Measurements from ENCODE around the gene TMEM190.

Gene TMEM190

GRCh38 chr19:55340784-55341147, 35.9 kb upstream of the TMEM190 start:
- TF ChIP-seq CTCF (IDR thresholded peaks at IDR 0.05; ENCODE audit: insufficient read depth, low read depth, low read length, missing control alignments): no peak
- DNase-seq (ENCODE audit: low read depth): no peak
- H3K4me3 ChIP-seq (ENCODE audit: low read length): peak overlapping the region; percentile 94

DNA sequence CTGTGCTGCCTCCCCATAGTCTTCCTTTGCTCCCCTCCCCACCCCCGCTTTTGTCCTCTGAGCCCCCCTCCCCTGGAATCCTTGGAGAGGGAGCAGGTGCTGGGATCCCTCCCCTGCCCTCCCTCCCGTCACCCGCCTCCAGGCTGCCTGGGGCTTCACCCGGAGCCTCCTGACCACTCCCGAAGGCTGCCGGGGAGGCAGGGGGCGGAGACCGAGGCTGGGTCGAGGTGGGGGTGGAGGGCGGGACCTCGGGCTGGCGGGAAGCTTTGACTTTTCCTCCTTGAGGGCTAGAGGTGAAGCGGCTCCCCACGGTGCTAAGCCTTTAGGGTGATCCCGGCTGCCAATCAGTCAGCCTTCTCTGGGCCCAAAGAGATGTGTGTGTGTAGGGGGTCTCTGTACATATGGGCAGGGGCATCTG, 35.4 kb upstream of the TMEM190 start:
- no peak for TF ChIP-seq CTCF (IDR thresholded peaks at IDR 0.05; ENCODE audit: insufficient read depth, low read depth, low read length, missing control alignments)
- DNase-seq (ENCODE audit: low read depth): peak; percentile 55
- H3K4me3 ChIP-seq (ENCODE audit: low read length): peak overlapping the region; percentile 94

- DNase-seq (ENCODE audit: low read depth): no peak
- no peak for TF ChIP-seq CTCF (IDR thresholded peaks at IDR 0.05; ENCODE audit: insufficient read depth, low read depth, low read length, missing control alignments)
- peak overlapping the region; percentile 94 for H3K4me3 ChIP-seq (ENCODE audit: low read length)
These were observed 34.8 kb upstream of the TMEM190 start for GRCh38 chr19:55341595-55342531.

DNA sequence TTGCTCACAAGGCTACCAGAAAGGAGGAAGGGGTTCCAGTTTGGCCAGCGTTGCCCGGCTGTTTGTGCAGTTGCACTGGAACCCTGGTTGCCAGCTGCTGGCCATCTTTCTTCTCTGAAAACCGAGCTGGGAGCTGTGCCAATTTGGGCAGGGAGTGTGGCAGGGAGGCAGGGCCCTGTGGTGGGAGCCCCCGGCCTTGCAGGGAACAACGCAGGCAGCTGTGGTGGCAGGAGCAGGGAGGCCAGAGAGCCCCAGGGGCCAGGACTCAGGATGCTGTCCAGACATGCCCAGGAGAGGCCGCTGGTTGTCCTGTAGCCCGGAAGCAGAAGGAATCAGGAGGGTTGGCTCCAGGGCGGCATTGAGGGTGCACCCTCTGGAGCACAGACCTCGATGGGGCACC, 32.2 kb upstream of the TMEM190 start:
- H3K4me3 ChIP-seq (ENCODE audit: low read length): no peak overlapping the region

DNA sequence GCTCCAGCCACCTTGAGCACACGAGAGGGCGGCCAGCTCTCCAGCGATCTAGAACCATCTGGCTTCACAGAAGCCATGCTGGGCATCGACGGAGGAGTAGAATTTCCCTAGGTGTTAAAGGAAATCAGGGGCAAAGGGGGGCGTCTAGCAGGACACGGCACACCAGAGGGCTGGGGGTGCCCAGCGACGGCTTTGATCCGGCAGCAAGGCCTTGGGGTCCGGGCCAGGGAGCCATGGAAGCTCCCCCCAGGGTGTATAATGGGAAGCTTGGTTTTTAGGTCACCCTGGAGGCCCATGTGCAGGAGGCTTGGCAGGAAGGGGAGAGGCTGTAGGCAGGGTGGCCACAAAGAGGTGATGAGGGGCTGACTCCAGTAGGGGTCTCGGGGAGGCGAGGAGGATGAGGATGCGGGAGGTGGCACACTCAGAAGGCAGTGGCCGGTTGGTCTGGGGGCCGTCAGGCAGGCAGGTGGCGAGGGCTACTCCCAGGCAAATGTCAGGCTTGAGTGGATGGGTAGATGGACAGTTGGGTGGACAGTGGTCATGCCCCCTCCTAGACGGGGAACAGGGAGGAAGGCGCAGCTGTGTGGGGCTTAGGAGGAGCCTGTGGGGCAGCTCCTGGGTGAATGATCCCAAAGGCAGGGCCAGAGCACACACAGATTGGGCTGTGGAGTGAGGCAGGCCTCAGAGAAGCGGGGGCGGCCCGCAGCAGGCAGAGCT, 31.4 kb upstream of the TMEM190 start:
- no peak overlapping the region for H3K4me3 ChIP-seq (ENCODE audit: low read length)
- no peak for DNase-seq (ENCODE audit: low read depth)
- no peak for TF ChIP-seq CTCF (IDR thresholded peaks at IDR 0.05; ENCODE audit: insufficient read depth, low read depth, low read length, missing control alignments)

More for the DNA sequence above, 32.2 kb upstream of the TMEM190 start:
- TF ChIP-seq CTCF (IDR thresholded peaks at IDR 0.05; ENCODE audit: insufficient read depth, low read depth, low read length, missing control alignments): peak; percentile 2
- peak; percentile 63 for DNase-seq (ENCODE audit: low read depth)

GRCh38 chr19:55345818-55346724, 30.6 kb upstream of the TMEM190 start:
- H3K4me3 ChIP-seq (ENCODE audit: low read length): no peak overlapping the region
- TF ChIP-seq CTCF (IDR thresholded peaks at IDR 0.05; ENCODE audit: insufficient read depth, low read depth, low read length, missing control alignments): no peak
- no peak for DNase-seq (ENCODE audit: low read depth)

All from epithelial cell of esophagus (primary cell).